ENCODE measurements around the gene TLK1. TPM values are rescaled to one million over a fixed set of nuclear protein-coding genes. Genes with fewer than 3 reads are reported as not detected.

The TLK1 gene
- total and polyA plus RNA-seq, 2 donors (not counting 3 experiments of a cell fraction or from before 2014, with no cell fraction given): 5.8 to 62.7 TPM

DNA sequence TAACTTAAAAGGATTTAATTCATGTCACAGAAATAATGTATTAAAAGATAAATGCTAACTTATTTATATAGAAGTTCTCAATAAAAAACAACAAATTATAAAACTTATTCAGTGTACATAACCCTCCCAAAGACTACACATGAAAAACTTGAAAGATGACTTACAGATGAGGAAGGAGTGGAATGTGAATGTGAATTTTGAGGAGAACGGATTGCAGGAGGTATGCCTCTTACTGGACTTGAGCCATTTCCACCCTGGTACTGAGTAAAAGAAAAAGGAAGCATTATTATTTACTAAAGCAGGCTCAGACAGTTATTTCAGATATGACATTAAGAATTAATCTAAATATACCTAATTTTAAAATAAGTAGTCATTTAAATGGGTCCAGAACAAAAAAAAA is 104.4 kb downstream of the TLK1 start:
- intact Hi-C loops (cut with micrococcal nuclease) (no loop called here), dilution Hi-C loops (cut with MboI; ENCODE audit: extremely low pct_ligation_motif_present, low sequenced_read_pairs) (no loop called here)
- H3K4me1 ChIP-seq (ENCODE audit: control insufficient read depth, extremely low read depth, insufficient read depth, low read length): no peaks in the 10 kb centered on the region
- CTCF ChIA-PET: no interaction called here
- peaks cover 5 to 6% of the 10 kb centered on the region in 2 experiments for H3K36me3 ChIP-seq (ENCODE audit: control insufficient read depth in 2 of 2, extremely low read depth in 1 of 2, insufficient read depth in 2 of 2, low read length in 2 of 2)
- peaks cover 2% of the 10 kb centered on the region for H3K79me2 ChIP-seq (ENCODE audit: control insufficient read depth, insufficient read depth, low read length)
- H3K4me2 ChIP-seq (ENCODE audit: insufficient read depth, low read length): no peak overlapping the region
- no TSS peak for BruUV-seq (replicated peaks)
- H3K9me1 ChIP-seq (replicated peaks; ENCODE audit: control insufficient read depth, extremely low read depth, insufficient read depth, low read length): no peaks in the 10 kb centered on the region
- no peak for FAIRE-seq
- POLR2A ChIA-PET: no interaction called here
- H3K27me3 ChIP-seq (ENCODE audit: control insufficient read depth in 2 of 2, insufficient read depth in 2 of 2, low read length in 2 of 2): no peaks in the 10 kb centered on the region
- no peak overlapping the region for H2AFZ ChIP-seq (ENCODE audit: low read depth, low read length)
- no peak for DNase-seq (ENCODE audit: low read depth, low spot score)
- no peak overlapping the region for H3K9ac ChIP-seq (replicated peaks; ENCODE audit: extremely low read depth, insufficient read depth, low read length)
- TF ChIP-seq GATA2 (IDR thresholded peaks at IDR 0.05; ENCODE audit: insufficient read depth, insufficient read length, low read depth, low read length): no peak
- no peak overlapping the region for H3K27ac ChIP-seq (ENCODE audit: insufficient read depth, low read depth, low read length)
- no peaks in the 10 kb centered on the region for H4K20me1 ChIP-seq (replicated peaks; ENCODE audit: control insufficient read depth, extremely low read depth, insufficient read depth, low read length)
- no peaks in the 10 kb centered on the region for H3K9me3 ChIP-seq (replicated peaks; ENCODE audit: control insufficient read depth, insufficient read depth, low read length)
- no peak overlapping the region for H3K4me3 ChIP-seq (replicated peaks in 1 of 3; ENCODE audit: insufficient read depth in 1 of 3, low read depth in 1 of 3, low read length in 3 of 3)

DNA sequence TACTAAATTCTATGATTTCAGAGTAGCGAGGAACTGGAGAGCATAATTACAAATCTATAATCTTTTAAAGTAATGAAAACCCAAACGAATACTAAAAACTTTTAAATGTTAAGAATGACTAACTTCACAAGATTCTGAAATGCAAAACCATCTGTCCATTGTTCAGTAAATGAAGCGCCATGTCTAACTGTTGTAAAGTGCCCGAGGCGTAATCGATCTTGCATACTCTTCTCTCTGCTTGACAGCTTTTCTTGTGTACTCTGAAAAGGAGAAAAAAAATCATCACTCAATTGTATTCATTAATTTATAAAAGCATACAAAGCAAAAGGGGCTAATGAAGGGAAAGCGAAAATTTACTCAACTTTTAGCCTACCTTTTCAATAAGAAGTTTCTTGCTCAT is 111.0 kb downstream of the TLK1 start:
- ChIA-PET POLR2A (no interaction called here), CTCF (no interaction called here)
- intact Hi-C loops (cut with micrococcal nuclease) (no loop called here), dilution Hi-C loops (cut with MboI; ENCODE audit: extremely low pct_ligation_motif_present, low sequenced_read_pairs) (no loop called here)
- no peaks in the 10 kb centered on the region for H3K79me2 ChIP-seq (ENCODE audit: control insufficient read depth, insufficient read depth, low read length)
- no peaks in the 10 kb centered on the region for H4K20me1 ChIP-seq (replicated peaks; ENCODE audit: control insufficient read depth, extremely low read depth, insufficient read depth, low read length)
- TF ChIP-seq POLR2A (IDR thresholded peaks at IDR 0.05; ENCODE audit: low read depth, low read length) (no peak), MYC (IDR thresholded peaks at IDR 0.05; ENCODE audit: low read depth, low read length) (no peak), FOS (IDR thresholded peaks at IDR 0.05; ENCODE audit: borderline replicate concordance, insufficient read depth, low read length) (no peak), EZH2 (IDR thresholded peaks at IDR 0.05; ENCODE audit: borderline replicate concordance, low read depth, low read length, severe bottlenecking) (no peak), JUN (IDR thresholded peaks at IDR 0.05; ENCODE audit: borderline replicate concordance, insufficient read depth, insufficient read length, low read depth) (no peak), POLR2AphosphoS5 (IDR thresholded peaks at IDR 0.05; ENCODE audit: insufficient read depth, low read depth, low read length) (no peak)
- TF ChIP-seq, protein P1, sequence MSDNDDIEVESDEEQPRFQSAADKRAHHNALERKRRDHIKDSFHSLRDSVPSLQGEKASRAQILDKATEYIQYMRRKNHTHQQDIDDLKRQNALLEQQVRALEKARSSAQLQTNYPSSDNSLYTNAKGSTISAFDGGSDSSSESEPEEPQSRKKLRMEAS (IDR thresholded peaks at IDR 0.05; ENCODE audit: insufficient read depth, insufficient read length): no peak
- TF ChIP-seq, protein P2, sequence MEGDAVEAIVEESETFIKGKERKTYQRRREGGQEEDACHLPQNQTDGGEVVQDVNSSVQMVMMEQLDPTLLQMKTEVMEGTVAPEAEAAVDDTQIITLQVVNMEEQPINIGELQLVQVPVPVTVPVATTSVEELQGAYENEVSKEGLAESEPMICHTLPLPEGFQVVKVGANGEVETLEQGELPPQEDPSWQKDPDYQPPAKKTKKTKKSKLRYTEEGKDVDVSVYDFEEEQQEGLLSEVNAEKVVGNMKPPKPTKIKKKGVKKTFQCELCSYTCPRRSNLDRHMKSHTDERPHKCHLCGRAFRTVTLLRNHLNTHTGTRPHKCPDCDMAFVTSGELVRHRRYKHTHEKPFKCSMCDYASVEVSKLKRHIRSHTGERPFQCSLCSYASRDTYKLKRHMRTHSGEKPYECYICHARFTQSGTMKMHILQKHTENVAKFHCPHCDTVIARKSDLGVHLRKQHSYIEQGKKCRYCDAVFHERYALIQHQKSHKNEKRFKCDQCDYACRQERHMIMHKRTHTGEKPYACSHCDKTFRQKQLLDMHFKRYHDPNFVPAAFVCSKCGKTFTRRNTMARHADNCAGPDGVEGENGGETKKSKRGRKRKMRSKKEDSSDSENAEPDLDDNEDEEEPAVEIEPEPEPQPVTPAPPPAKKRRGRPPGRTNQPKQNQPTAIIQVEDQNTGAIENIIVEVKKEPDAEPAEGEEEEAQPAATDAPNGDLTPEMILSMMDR (IDR thresholded peaks at IDR 0.05; ENCODE audit: extremely low read depth in 1 of 2, insufficient read depth in 1 of 2, low read depth in 1 of 2, low read length in 2 of 2): no peak
- H3K27me3 ChIP-seq (ENCODE audit: control insufficient read depth in 2 of 2, insufficient read depth in 2 of 2, low read length in 2 of 2): no peaks in the 10 kb centered on the region
- no TSS peak for BruUV-seq (replicated peaks)
- H3K4me2 ChIP-seq (ENCODE audit: insufficient read depth, low read length): no peak overlapping the region
- H2AFZ ChIP-seq (ENCODE audit: low read depth, low read length): no peak overlapping the region
- FAIRE-seq: no peak
- no peaks in the 10 kb centered on the region for H3K9me3 ChIP-seq (replicated peaks; ENCODE audit: control insufficient read depth, insufficient read depth, low read length)
- no peaks in the 10 kb centered on the region for H3K9me1 ChIP-seq (replicated peaks; ENCODE audit: control insufficient read depth, extremely low read depth, insufficient read depth, low read length)
- H3K4me1 ChIP-seq (ENCODE audit: control insufficient read depth, extremely low read depth, insufficient read depth, low read length): no peaks in the 10 kb centered on the region
- no peak overlapping the region for H3K4me3 ChIP-seq (replicated peaks in 1 of 3; ENCODE audit: insufficient read depth in 1 of 3, low read depth in 1 of 3, low read length in 3 of 3)
- peaks cover 3 to 6% of the 10 kb centered on the region in 2 experiments for H3K36me3 ChIP-seq (ENCODE audit: control insufficient read depth in 2 of 2, extremely low read depth in 1 of 2, insufficient read depth in 2 of 2, low read length in 2 of 2)
- no peak for DNase-seq (ENCODE audit: low read depth, low spot score)
- no peak overlapping the region for H3K27ac ChIP-seq (ENCODE audit: insufficient read depth, low read depth, low read length)
- no peak overlapping the region for H3K9ac ChIP-seq (replicated peaks; ENCODE audit: extremely low read depth, insufficient read depth, low read length)

Measured in endothelial cell of umbilical vein (primary cell).